ENCODE results near the gene MCU. TPM values are rescaled to one million over a fixed set of nuclear protein-coding genes. Genes with fewer than 3 reads are reported as not detected.

The MCU gene
- total and polyA plus RNA-seq, 2 donors (not counting 1 experiment from before 2014, with no cell fraction given): 40.5 to 77.1 TPM

GRCh38 chr10:72858067-72858466, 166.1 kb downstream of the MCU start:
- H3K4me2 ChIP-seq (ENCODE audit: extremely low read depth, insufficient read depth, low read length): no peak overlapping the region
- no peaks in the 10 kb centered on the region for H3K79me2 ChIP-seq (ENCODE audit: control insufficient read depth, insufficient read depth, low read length)
- H2AFZ ChIP-seq (ENCODE audit: low read length): no peak overlapping the region
- H3K9ac ChIP-seq (ENCODE audit: insufficient read depth, low read length): no peak overlapping the region
- H3K27me3 ChIP-seq (ENCODE audit: control insufficient read depth, insufficient read depth, low read length): no peaks in the 10 kb centered on the region
- H3K27ac ChIP-seq (ENCODE audit: insufficient read depth, low read length): no peak overlapping the region
- H3K9me3 ChIP-seq (ENCODE audit: control insufficient read depth, insufficient read depth, low read depth, low read length): no peaks in the 10 kb centered on the region
- DNase-seq (ENCODE audit: low read depth in 2 of 2): no peak
- TF ChIP-seq CTCF (conservative IDR thresholded peaks at IDR 0.05 in 1 of 2, IDR thresholded peaks at IDR 0.05 in 1 of 2; ENCODE audit: low read depth in 1 of 2, low read length in 2 of 2): no peak
- no peak for TF ChIP-seq EZH2 (IDR thresholded peaks at IDR 0.05; ENCODE audit: low read length, missing control alignments)
- H3K4me1 ChIP-seq (ENCODE audit: control insufficient read depth, extremely low read depth, insufficient read depth, low read length): no peaks in the 10 kb centered on the region
- peaks cover 3% of the 10 kb centered on the region for H3K36me3 ChIP-seq (ENCODE audit: control insufficient read depth, insufficient read depth, low read length)
- no peak overlapping the region for H3K4me3 ChIP-seq (replicated peaks in 1 of 4; ENCODE audit: control extremely low read depth in 1 of 4, insufficient read depth in 1 of 4, low read depth in 3 of 4, low read length in 4 of 4)
- H4K20me1 ChIP-seq (ENCODE audit: control insufficient read depth, extremely low read depth, insufficient read depth, low read length): no peaks in the 10 kb centered on the region

- no peak for DNase-seq (ENCODE audit: low read depth in 2 of 2)
- Histone ChIP-seq H3K27ac (ENCODE audit: insufficient read depth, low read length) (no peak overlapping the region), H4K20me1 (ENCODE audit: control insufficient read depth, extremely low read depth, insufficient read depth, low read length) (no peaks in the 10 kb centered on the region), H3K4me1 (ENCODE audit: control insufficient read depth, extremely low read depth, insufficient read depth, low read length) (no peaks in the 10 kb centered on the region), H3K36me3 (ENCODE audit: control insufficient read depth, insufficient read depth, low read length) (peaks cover 3% of the 10 kb centered on the region), H3K9ac (ENCODE audit: insufficient read depth, low read length) (no peak overlapping the region), H3K27me3 (ENCODE audit: control insufficient read depth, insufficient read depth, low read length) (no peaks in the 10 kb centered on the region), H3K9me3 (ENCODE audit: control insufficient read depth, insufficient read depth, low read depth, low read length) (no peaks in the 10 kb centered on the region), H3K4me2 (ENCODE audit: extremely low read depth, insufficient read depth, low read length) (no peak overlapping the region), H3K4me3 (replicated peaks in 1 of 4; ENCODE audit: control extremely low read depth in 1 of 4, insufficient read depth in 1 of 4, low read depth in 3 of 4, low read length in 4 of 4) (no peak overlapping the region), H3K79me2 (ENCODE audit: control insufficient read depth, insufficient read depth, low read length) (no peaks in the 10 kb centered on the region), H2AFZ (ENCODE audit: low read length) (no peak overlapping the region)
- no peak for TF ChIP-seq EZH2 (IDR thresholded peaks at IDR 0.05; ENCODE audit: low read length, missing control alignments)
- TF ChIP-seq CTCF (conservative IDR thresholded peaks at IDR 0.05 in 1 of 2, IDR thresholded peaks at IDR 0.05 in 1 of 2; ENCODE audit: low read depth in 1 of 2, low read length in 2 of 2): no peak
Observed at GRCh38 chr10:72862957-72863356, 171.0 kb downstream of the MCU start.

GRCh38 chr10:72875250-72876055, 183.5 kb downstream of the MCU start:
- Histone ChIP-seq H3K4me3 (replicated peaks in 1 of 4; ENCODE audit: control extremely low read depth in 1 of 4, insufficient read depth in 1 of 4, low read depth in 3 of 4, low read length in 4 of 4) (no peak overlapping the region), H2AFZ (ENCODE audit: low read length) (no peak overlapping the region), H3K9me3 (ENCODE audit: control insufficient read depth, insufficient read depth, low read depth, low read length) (no peaks in the 10 kb centered on the region), H3K36me3 (ENCODE audit: control insufficient read depth, insufficient read depth, low read length) (no peaks in the 10 kb centered on the region), H3K27me3 (ENCODE audit: control insufficient read depth, insufficient read depth, low read length) (no peaks in the 10 kb centered on the region), H3K27ac (ENCODE audit: insufficient read depth, low read length) (no peak overlapping the region), H4K20me1 (ENCODE audit: control insufficient read depth, extremely low read depth, insufficient read depth, low read length) (no peaks in the 10 kb centered on the region), H3K4me1 (ENCODE audit: control insufficient read depth, extremely low read depth, insufficient read depth, low read length) (no peaks in the 10 kb centered on the region), H3K9ac (ENCODE audit: insufficient read depth, low read length) (no peak overlapping the region), H3K79me2 (ENCODE audit: control insufficient read depth, insufficient read depth, low read length) (no peaks in the 10 kb centered on the region), H3K4me2 (ENCODE audit: extremely low read depth, insufficient read depth, low read length) (no peak overlapping the region)
- no peak for TF ChIP-seq EZH2 (IDR thresholded peaks at IDR 0.05; ENCODE audit: low read length, missing control alignments)
- peak; percentile 33 to 59 for TF ChIP-seq CTCF (conservative IDR thresholded peaks at IDR 0.05 in 1 of 2, IDR thresholded peaks at IDR 0.05 in 1 of 2; ENCODE audit: low read depth in 1 of 2, low read length in 2 of 2)
- DNase-seq (ENCODE audit: low read depth in 2 of 2): peak; percentile 22 to 54

Measured in fibroblast of lung (primary cell).